Measurements from ENCODE around the gene PITX3. TPM values are rescaled to one million over a fixed set of nuclear protein-coding genes. Genes with fewer than 3 reads are reported as not detected.
"Not testable (repeated sequence)": the region's sequence is repeated elsewhere in the genome, so short reads cannot be mapped to it uniquely, and the experiment has no call there.

Gene PITX3
- polyA plus RNA-seq, 1 of the 3 experiments (the other 2 are of a cell fraction): not detected

DNA sequence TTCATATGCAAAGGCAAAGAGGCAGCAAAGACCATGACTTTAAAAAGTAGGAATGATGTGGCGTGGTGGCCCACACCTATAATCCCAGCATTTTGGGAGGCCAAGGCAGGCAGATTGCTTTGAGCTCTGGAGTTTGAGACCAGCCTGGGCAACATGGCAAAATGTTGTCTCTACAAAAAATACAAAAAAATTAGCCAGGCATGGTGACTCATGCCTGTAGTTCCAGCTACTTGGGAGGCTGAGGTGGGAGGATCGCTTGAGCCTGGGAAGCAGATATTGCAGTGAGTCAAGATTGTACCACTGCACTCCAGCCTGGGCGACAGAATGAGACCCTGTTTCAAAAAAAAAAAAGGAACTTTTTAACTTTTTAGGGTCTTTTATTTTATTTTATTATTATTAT lies 11.2 kb upstream of the PITX3 start:
- 90% methylated on average over 3 of the region's 3 CpGs for WGBS (ENCODE audit: low lambda C conversion rate)
- POLR2A ChIA-PET; H3K4me3 ChIP-seq (ENCODE audit: low read depth in 2 of 2, low read length in 1 of 2); H3K27me3 ChIP-seq (ENCODE audit: insufficient read depth); H3K9me2 ChIP-seq; H3K4me2 ChIP-seq; H3K9ac ChIP-seq; DNase-seq; H3K4me1 ChIP-seq (ENCODE audit: control insufficient read depth in 1 of 2, insufficient read depth in 2 of 2, low read depth in 1 of 2, low read length in 1 of 2); H3K9me3 ChIP-seq; H3K36me3 ChIP-seq (replicated peaks in 1 of 2; ENCODE audit: control insufficient read depth in 1 of 2, insufficient read depth in 2 of 2, low read length in 1 of 2); H2AFZ ChIP-seq (ENCODE audit: low read depth); H3F3A ChIP-seq (replicated peaks; ENCODE audit: insufficient read depth): not testable (repeated sequence)
- CTCF ChIA-PET: interaction anchor here (1.3 to 2.1 kb wide), 4 partner anchors 15 to 23 kb away, joined by 3 to 7 read pairs (median 4); no protein-coding TSS in a partner anchor
- Histone ChIP-seq H4K20me1 (ENCODE audit: insufficient read depth) (peaks cover 74% of the 10 kb centered on the region), H3K27ac (ENCODE audit: low read depth in 2 of 2, low read length in 1 of 2) (peak overlapping the region in 1 of 2 experiments; percentile 49; a peak in 1 of 4 replicates), H3K79me2 (ENCODE audit: insufficient read depth) (peaks cover 100% of the 10 kb centered on the region)
- peak; percentile 36; the same call in 1 of the 2 replicates for TF ChIP-seq FOSL2 (IDR thresholded peaks at IDR 0.05; ENCODE audit: borderline replicate concordance, low read depth)

DNA sequence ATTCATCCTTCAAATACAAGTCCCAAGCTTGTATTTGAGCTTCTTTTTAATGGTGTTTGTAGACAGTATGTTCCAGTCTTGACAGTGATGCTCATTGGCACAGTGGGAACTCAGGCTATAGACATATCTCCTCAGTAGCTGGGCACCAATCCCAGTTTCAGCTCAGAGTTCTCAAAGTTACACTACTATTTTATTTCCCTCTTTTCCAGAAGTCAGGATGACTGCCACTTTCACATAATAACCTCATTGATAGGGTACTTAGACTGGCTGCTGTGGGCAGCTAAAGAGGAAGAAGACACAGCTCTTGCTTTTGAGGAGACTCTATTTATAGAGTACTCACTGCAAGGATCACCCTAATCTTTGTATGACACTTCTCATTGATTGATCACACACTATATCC lies 6.4 kb upstream of the PITX3 start:
- H3K4me2 ChIP-seq: peak overlapping the region; percentile 87
- H3F3A ChIP-seq (replicated peaks; ENCODE audit: insufficient read depth): no peaks in the 10 kb centered on the region
- H3K27ac ChIP-seq (ENCODE audit: low read depth in 2 of 2, low read length in 1 of 2): no peak overlapping the region
- H3K4me3 ChIP-seq (ENCODE audit: low read depth in 2 of 2, low read length in 1 of 2): peak overlapping the region in 1 of 2 experiments; percentile 94; a peak in 2 of 4 replicates
- peaks cover 12 to 19% of the 10 kb centered on the region in 2 experiments; a peak in 2 of 4 replicates for H3K4me1 ChIP-seq (ENCODE audit: control insufficient read depth in 1 of 2, insufficient read depth in 2 of 2, low read depth in 1 of 2, low read length in 1 of 2)
- peaks cover 73% of the 10 kb centered on the region for H3K79me2 ChIP-seq (ENCODE audit: insufficient read depth)
- peaks cover 39% of the 10 kb centered on the region for H4K20me1 ChIP-seq (ENCODE audit: insufficient read depth)
- no peak for TF ChIP-seq RFX5 (IDR thresholded peaks at IDR 0.05; ENCODE audit: low read length)
- no peaks in the 10 kb centered on the region for H3K27me3 ChIP-seq (ENCODE audit: insufficient read depth)
- POLR2A ChIA-PET: no interaction called here
- H2AFZ ChIP-seq (ENCODE audit: low read depth): no peak overlapping the region
- no peak overlapping the region for H3K9ac ChIP-seq
- no peak for DNase-seq
- CTCF ChIA-PET: interaction anchor here (0.7 to 4.5 kb wide), 5 partner anchors 16 to 134 kb away, joined by 3 to 23 read pairs (median 4); no protein-coding TSS in a partner anchor
- H3K9me2 ChIP-seq: no peaks in the 10 kb centered on the region
- no peaks in the 10 kb centered on the region for H3K9me3 ChIP-seq
- peaks cover 0 to 5% of the 10 kb centered on the region in 2 experiments for H3K36me3 ChIP-seq (replicated peaks in 1 of 2; ENCODE audit: control insufficient read depth in 1 of 2, insufficient read depth in 2 of 2, low read length in 1 of 2)

DNA sequence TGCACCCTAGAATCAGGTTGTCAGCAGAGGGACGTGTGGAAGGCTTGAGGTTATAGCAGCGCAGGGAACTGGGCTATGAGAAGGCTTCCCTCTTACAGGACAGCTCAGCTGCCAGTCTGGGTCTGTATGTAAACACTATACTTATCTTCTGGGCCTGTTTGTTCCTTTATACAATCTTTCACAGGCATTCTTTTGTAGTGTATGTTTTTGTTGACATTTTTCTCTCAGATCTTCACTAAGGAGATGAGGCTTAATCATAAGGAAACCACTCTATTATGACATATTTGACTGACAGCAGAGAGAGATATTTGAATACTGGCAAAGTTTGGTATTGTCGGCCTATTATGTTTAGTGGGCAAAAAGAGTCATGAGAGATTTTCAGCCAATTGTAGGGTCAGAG lies 4.9 kb upstream of the PITX3 start:
- no peak for DNase-seq
- H4K20me1 ChIP-seq (ENCODE audit: insufficient read depth): peaks cover 28% of the 10 kb centered on the region
- no peaks in the 10 kb centered on the region for H3F3A ChIP-seq (replicated peaks; ENCODE audit: insufficient read depth)
- H3K4me2 ChIP-seq: peak overlapping the region; percentile 87
- peaks cover 58% of the 10 kb centered on the region for H3K79me2 ChIP-seq (ENCODE audit: insufficient read depth)
- peak overlapping the region; percentile 57 for H3K9ac ChIP-seq
- H3K27ac ChIP-seq (ENCODE audit: low read depth in 2 of 2, low read length in 1 of 2): no peak overlapping the region; a peak in 1 of 4 replicates
- WGBS (ENCODE audit: low lambda C conversion rate): 16% methylated on average over 3 of the region's 3 CpGs
- peaks cover 12 to 27% of the 10 kb centered on the region in 2 experiments; a peak in 2 of 4 replicates for H3K4me1 ChIP-seq (ENCODE audit: control insufficient read depth in 1 of 2, insufficient read depth in 2 of 2, low read depth in 1 of 2, low read length in 1 of 2)
- no peaks in the 10 kb centered on the region for H3K9me3 ChIP-seq
- ChIA-PET POLR2A (interaction anchor here (1.6 kb wide), 1 partner anchor 67 kb away, joined by 4 read pairs; no protein-coding TSS in a partner anchor), CTCF (interaction anchor here (1.9 kb wide), 1 partner anchor 106 kb away, joined by 8 read pairs; no protein-coding TSS in a partner anchor)
- TF ChIP-seq, protein P1, sequence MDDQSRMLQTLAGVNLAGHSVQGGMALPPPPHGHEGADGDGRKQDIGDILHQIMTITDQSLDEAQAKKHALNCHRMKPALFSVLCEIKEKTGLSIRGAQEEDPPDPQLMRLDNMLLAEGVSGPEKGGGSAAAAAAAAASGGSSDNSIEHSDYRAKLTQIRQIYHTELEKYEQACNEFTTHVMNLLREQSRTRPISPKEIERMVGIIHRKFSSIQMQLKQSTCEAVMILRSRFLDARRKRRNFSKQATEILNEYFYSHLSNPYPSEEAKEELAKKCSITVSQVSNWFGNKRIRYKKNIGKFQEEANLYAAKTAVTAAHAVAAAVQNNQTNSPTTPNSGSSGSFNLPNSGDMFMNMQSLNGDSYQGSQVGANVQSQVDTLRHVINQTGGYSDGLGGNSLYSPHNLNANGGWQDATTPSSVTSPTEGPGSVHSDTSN (IDR thresholded peaks at IDR 0.05): 0 out of 2 replicates have a peak, but pooled peaks have one; percentile 6
- no peak for TF ChIP-seq RXRA (IDR thresholded peaks at IDR 0.05; ENCODE audit: borderline replicate concordance, low read depth)
- H3K9me2 ChIP-seq: no peaks in the 10 kb centered on the region
- peaks cover 0 to 5% of the 10 kb centered on the region in 2 experiments for H3K36me3 ChIP-seq (replicated peaks in 1 of 2; ENCODE audit: control insufficient read depth in 1 of 2, insufficient read depth in 2 of 2, low read length in 1 of 2)
- no peak overlapping the region for H2AFZ ChIP-seq (ENCODE audit: low read depth)
- peak overlapping the region; percentile 86 to 94 for H3K4me3 ChIP-seq (ENCODE audit: low read depth in 2 of 2, low read length in 1 of 2)
- H3K27me3 ChIP-seq (ENCODE audit: insufficient read depth): no peaks in the 10 kb centered on the region

All from SK-N-SH (cell line).